ENCODE results near the gene THEM4. TPM values are rescaled to one million over a fixed set of nuclear protein-coding genes. Genes with fewer than 3 reads are reported as not detected.

The THEM4 gene
- total and polyA plus RNA-seq, 2 of the 8 experiments (the other 6 are each of a cell fraction or from before 2014, with no cell fraction given) = 9.9 to 11.2 TPM

DNA sequence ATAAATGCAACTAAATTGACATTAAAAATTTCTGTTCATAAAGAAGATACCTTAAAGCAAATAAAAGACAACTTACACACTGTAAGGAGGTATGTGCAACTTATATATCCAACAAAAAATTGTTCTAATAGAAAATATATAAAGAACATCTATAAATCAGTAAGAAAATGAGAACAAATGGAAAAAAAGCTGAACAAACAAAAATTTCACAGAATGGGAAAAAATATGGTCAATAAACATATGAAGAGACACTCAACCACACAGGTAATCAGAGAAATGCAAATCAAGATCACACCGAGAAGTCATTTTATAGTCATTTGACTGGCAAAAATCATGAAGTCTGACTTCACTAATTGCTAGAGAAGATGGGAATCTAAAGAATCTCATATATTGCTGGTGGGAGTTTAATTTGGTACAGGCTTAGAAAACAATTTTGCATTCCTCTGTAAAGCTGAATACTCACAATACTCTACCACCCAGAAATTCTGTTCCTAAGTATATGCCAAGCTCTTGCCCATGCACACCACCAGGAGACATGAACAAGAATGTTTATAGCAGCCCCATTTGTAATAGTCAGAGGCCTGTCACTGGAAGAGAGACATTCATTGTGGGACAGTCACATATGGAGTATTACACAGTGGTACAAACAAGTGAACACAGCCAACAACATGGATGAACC, 33.8 kb downstream of the THEM4 start:
- Histone ChIP-seq H3K36me3 (ENCODE audit: control insufficient read depth in 2 of 4, insufficient read depth in 4 of 4, low read length in 3 of 4) (no peaks in the 10 kb centered on the region; a peak in 1 of 8 replicates), H3K4me3 (ENCODE audit: extremely low read depth in 1 of 4, insufficient read depth in 2 of 4, low read depth in 3 of 4, low read length in 4 of 4) (no peak overlapping the region), H4K91ac (replicated peaks; ENCODE audit: insufficient read length, low read length) (no peak overlapping the region), H3K23me2 (ENCODE audit: low read depth, low read length) (no peaks in the 10 kb centered on the region), H4K20me1 (replicated peaks in 1 of 2; ENCODE audit: control insufficient read depth in 1 of 2, insufficient read depth in 2 of 2, low read length in 2 of 2) (no peaks in the 10 kb centered on the region), H3K27me3 (replicated peaks in 1 of 4; ENCODE audit: control insufficient read depth in 3 of 4, extremely low read depth in 1 of 4, insufficient read depth in 3 of 4, low read length in 3 of 4) (no peaks in the 10 kb centered on the region), H2AFZ (ENCODE audit: low read length) (no peak overlapping the region), H3K79me2 (ENCODE audit: control insufficient read depth in 1 of 2, insufficient read depth in 2 of 2, low read length in 2 of 2) (no peaks in the 10 kb centered on the region), H3K9me3 (ENCODE audit: insufficient read depth in 2 of 2, low read depth in 1 of 2, low read length in 1 of 2) (no peaks in the 10 kb centered on the region), H3K79me1 (ENCODE audit: low read depth, low read length) (no peaks in the 10 kb centered on the region), H2AK5ac (ENCODE audit: low read depth, low read length) (no peak overlapping the region), H3K4me1 (replicated peaks in 1 of 4; ENCODE audit: control insufficient read depth in 3 of 4, insufficient read depth in 4 of 4, low read length in 3 of 4) (peaks cover 0 to 8% (median 1%) of the 10 kb centered on the region in 4 experiments; a peak in 3 of 7 replicates), H4K5ac (ENCODE audit: insufficient read length, low read depth, low read length) (no peak overlapping the region), H2BK120ac (replicated peaks; ENCODE audit: low read depth, low read length) (no peak overlapping the region), H3K9ac (replicated peaks in 1 of 4; ENCODE audit: extremely low read depth in 1 of 4, low read depth in 3 of 4, low read length in 3 of 4) (no peak overlapping the region), H3K4me2 (ENCODE audit: insufficient read depth in 1 of 2, low read depth in 2 of 2, low read length in 2 of 2) (no peak overlapping the region), H2BK20ac (ENCODE audit: low read length) (no peak overlapping the region), H2BK12ac (ENCODE audit: low read depth, low read length) (no peak overlapping the region), H3K27ac (ENCODE audit: low read depth, low read length) (no peak overlapping the region), H3K56ac (replicated peaks; ENCODE audit: insufficient read length, low read depth, low read length) (no peak overlapping the region), H3K18ac (ENCODE audit: extremely low read depth, low read length) (no peak overlapping the region), H2BK5ac (ENCODE audit: low read depth, low read length) (no peak overlapping the region), H3K23ac (ENCODE audit: insufficient read length) (no peak overlapping the region), H3K4ac (replicated peaks; ENCODE audit: insufficient read length, low read depth, low read length) (no peak overlapping the region), H4K8ac (ENCODE audit: extremely low read depth, insufficient read depth, low read length) (no peak overlapping the region), H3K14ac (ENCODE audit: insufficient read length) (no peak overlapping the region), H2BK15ac (ENCODE audit: low read length) (no peak overlapping the region)
- TF ChIP-seq RBBP5 (IDR thresholded peaks at IDR 0.05; ENCODE audit: borderline replicate concordance, low read depth, low read length) (no peak), CHD2 (IDR thresholded peaks at IDR 0.05; ENCODE audit: low read length) (no peak), MAFK (IDR thresholded peaks at IDR 0.05; ENCODE audit: low read depth, low read length) (no peak), KDM1A (IDR thresholded peaks at IDR 0.05; ENCODE audit: borderline replicate concordance, low read length) (no peak), EP300 (IDR thresholded peaks at IDR 0.05; ENCODE audit: borderline replicate concordance in 1 of 2, low read depth in 2 of 2, low read length in 2 of 2) (no peak)
- no peak for FAIRE-seq
- CTCF ChIA-PET (ENCODE audit: partially characterized antibody) = interaction anchor here (0.6 to 2.5 kb wide), 8 partner anchors 14 to 1479 kb away, joined by 3 to 9 read pairs (median 4); partner anchors contain the start of gene C2CD4D
- DNase-seq (ENCODE audit: low read depth in 1 of 2, low spot score in 2 of 2) = no peak
- 85% methylated on average over 1 of the region's 1 CpG; no CpG with 5 or more reads in 1 of the 2 experiments for WGBS, 2 experiments (ENCODE audit: extremely low coverage in 1 of 2, insufficient coverage in 1 of 2, insufficient read length in 1 of 2, insufficient replicate concordance in 2 of 2, low coverage in 1 of 2, low lambda C conversion rate in 2 of 2, missing lambda C conversion rate in 1 of 2)
- POLR2A ChIA-PET (ENCODE audit: partially characterized antibody) = interaction anchor here (0.6 to 1.0 kb wide), 3 partner anchors 21 to 255 kb away, joined by 3 to 4 read pairs (median 4); no protein-coding TSS in a partner anchor
